IMR-90 (cell line): Measurements from ENCODE around the gene CDKAL1. TPM values are rescaled to one million over a fixed set of nuclear protein-coding genes. Genes with fewer than 3 reads are reported as not detected.

Experiments used
- ATAC-seq: fragments of 200-7000 bp; cut with Tn5 transposase; 2 replicates; pipeline ENCODE4 v1.9.1; 2020; ENCODE audit warnings: low read depth, mild to moderate bottlenecking, moderate library complexity
- BruUV-seq: library from RNA; stranded (reverse); fragments of 400-500 nt; replicated peaks from 2 replicates; lab custom pipeline; 2021; lab: Mats Ljungman, UMichigan
- CTCF ChIA-PET: fragments of 300-600 bp; formaldehyde crosslinking; extraction: SDS; loops from one replicate; lab custom pipeline; 2021; ENCODE audit warnings: antibody characterized with exemption; lab: Yijun Ruan, JAX
- POLR2A ChIA-PET: fragments of 300-600 bp; sonication (Branson Sonifier 250); formaldehyde crosslinking; loops from one replicate; lab custom pipeline; 2022; ENCODE audit warnings: antibody characterized with exemption; ENCODE audit not compliant: unreplicated experiment; lab: Charles Lee
- DNase-seq: peaks from one replicate; pipeline ENCODE4 v3.0.0; 2013
- H2AFZ ChIP-seq: replicated peaks from 2 replicates; pipeline ENCODE3; 2013; ENCODE audit warnings: low read length, mild to moderate bottlenecking; ENCODE audit not compliant: poor library complexity
- H2AK5ac ChIP-seq: 2 replicates; pipeline ENCODE4 v1.6.1; 2013; ENCODE audit warnings: low read depth, low read length, inconsistent platforms
- H2AK9ac ChIP-seq: replicated peaks from 2 replicates; pipeline ENCODE3; 2013; ENCODE audit warnings: mild to moderate bottlenecking, low read depth, low read length, moderate library complexity; ENCODE audit not compliant: poor library complexity
- H2BK120ac ChIP-seq: 2 replicates; pipeline ENCODE4 v1.6.1; 2013; ENCODE audit warnings: low read depth, low read length, inconsistent platforms
- H2BK15ac ChIP-seq: 3 replicates; pipeline ENCODE4 v1.6.1; 2013; ENCODE audit warnings: low read depth, low read length, inconsistent platforms
- H2BK20ac ChIP-seq: 2 replicates; pipeline ENCODE4 v1.6.1; 2013; ENCODE audit warnings: low read depth, mild to moderate bottlenecking, inconsistent platforms, low read length, moderate library complexity
- H2BK5ac ChIP-seq: 2 replicates; pipeline ENCODE4 v1.6.1; 2013; ENCODE audit warnings: mild to moderate bottlenecking, low read depth, low read length, inconsistent platforms; ENCODE audit not compliant: poor library complexity, severe bottlenecking
- H3K14ac ChIP-seq: replicated peaks from 2 replicates; pipeline ENCODE4 v1.6.1; 2013; ENCODE audit warnings: low read depth, low read length, inconsistent platforms
- H3K18ac ChIP-seq: 2 replicates; pipeline ENCODE4 v1.6.1; 2013; ENCODE audit warnings: low read depth, low read length, control low read depth
- H3K23ac ChIP-seq: 2 replicates; pipeline ENCODE4 v1.6.1; 2013; ENCODE audit warnings: low read depth, low read length, inconsistent platforms
- H3K27ac ChIP-seq: 2 replicates; pipeline ENCODE4 v1.5.1; 2013; ENCODE audit warnings: mild to moderate bottlenecking, control low read depth, low read length; ENCODE audit not compliant: insufficient read depth
- H3K27me3 ChIP-seq: 2 replicates; pipeline ENCODE4 v1.6.1; 2013; ENCODE audit warnings: low read length; ENCODE audit not compliant: control insufficient read depth, insufficient read depth
- H3K36me3 ChIP-seq: 2 replicates; pipeline ENCODE4 v1.6.1; 2013; ENCODE audit warnings: low read length, mixed read lengths; ENCODE audit not compliant: control insufficient read depth, insufficient read depth
- H3K4ac ChIP-seq: 2 replicates; pipeline ENCODE4 v1.6.1; 2013; ENCODE audit warnings: low read depth, low read length, inconsistent platforms
- H3K4me1 ChIP-seq: 2 replicates; pipeline ENCODE4 v1.6.1; 2013; ENCODE audit warnings: low read length, mixed read lengths; ENCODE audit not compliant: control insufficient read depth, insufficient read depth
- H3K4me2 ChIP-seq: 2 replicates; pipeline ENCODE4 v1.6.1; 2013; ENCODE audit warnings: low read depth, mild to moderate bottlenecking, control low read depth, low read length, moderate library complexity
- H3K4me3 ChIP-seq: 2 replicates; pipeline ENCODE4 v1.5.1; 2013; ENCODE audit warnings: low read depth, mild to moderate bottlenecking, control low read depth, low read length, moderate library complexity; ENCODE audit not compliant: insufficient read depth
- H3K56ac ChIP-seq: 2 replicates; pipeline ENCODE4 v1.6.1; 2013; ENCODE audit warnings: low read length, inconsistent platforms; ENCODE audit not compliant: insufficient read depth; ENCODE audit errors: extremely low read depth
- H3K79me1 ChIP-seq, 2 experiments: 2 replicates each; pipeline ENCODE4 v1.6.1; 2013; ENCODE audit warnings: low read length in 2 of 2, inconsistent platforms in 1 of 2, low read depth in 1 of 2
- H3K9ac ChIP-seq: 2 replicates; pipeline ENCODE4 v1.6.1; 2013; ENCODE audit warnings: low read depth, low read length, control low read depth
- H3K9me1 ChIP-seq: 2 replicates; pipeline ENCODE4 v1.6.1; 2013; ENCODE audit warnings: low read length, inconsistent platforms; ENCODE audit not compliant: insufficient read depth
- H3K9me3 ChIP-seq: 2 replicates; pipeline ENCODE4 v1.6.1; 2013; ENCODE audit warnings: low read length; ENCODE audit not compliant: control insufficient read depth, insufficient read depth
- H4K20me1 ChIP-seq: 2 replicates; pipeline ENCODE4 v1.6.1; 2013; ENCODE audit warnings: low read length, inconsistent platforms; ENCODE audit not compliant: insufficient read depth
- H4K5ac ChIP-seq: 2 replicates; pipeline ENCODE4 v1.6.1; 2013; ENCODE audit warnings: mild to moderate bottlenecking, low read depth, low read length, control low read depth
- H4K8ac ChIP-seq, 2 experiments: 2 replicates each; pipeline ENCODE4 v1.6.1; 2013; ENCODE audit warnings: low read depth in 2 of 2, low read length in 2 of 2, control low read depth in 1 of 2, inconsistent platforms in 1 of 2
- H4K91ac ChIP-seq: 2 replicates; pipeline ENCODE4 v1.6.1; 2013; ENCODE audit warnings: low read depth, low read length, inconsistent platforms; ENCODE audit not compliant: insufficient read depth
- CHD1 ChIP-seq: IDR thresholded peaks from 2 replicates; pipeline ENCODE4 v1.6.1; 2012; ENCODE audit warnings: low read depth, low read length, improper control_type of control experiment
- CTCF ChIP-seq: conservative IDR thresholded peaks from 2 replicates; pipeline ENCODE4 v1.5.1; 2012; ENCODE audit warnings: mild to moderate bottlenecking, low read depth, low read length, improper control_type of control experiment
- ELK1 ChIP-seq: fragments of 150-350 bp; IDR thresholded peaks from 2 replicates; pipeline ENCODE4 v1.6.1; 2016; ENCODE audit warnings: low read depth, mild to moderate bottlenecking, low read length, moderate library complexity, borderline replicate concordance
- FOS ChIP-seq: fragments of 150-350 bp; IDR thresholded peaks from 2 replicates; pipeline ENCODE4 v1.6.1; 2016; ENCODE audit warnings: low read depth, low read length
- MAFK ChIP-seq: IDR thresholded peaks from 2 replicates; pipeline ENCODE4 v1.6.1; 2012; ENCODE audit warnings: low read depth, low read length, improper control_type of control experiment
- MXI1 ChIP-seq: IDR thresholded peaks from 2 replicates; pipeline ENCODE4 v1.6.1; 2012; ENCODE audit warnings: low read depth, mild to moderate bottlenecking, low read length, moderate library complexity, borderline replicate concordance
- POLR2A ChIP-seq: IDR thresholded peaks from 2 replicates; pipeline ENCODE4 v1.6.1; 2012; ENCODE audit warnings: mild to moderate bottlenecking, low read depth, low read length
- RAD21 ChIP-seq: IDR thresholded peaks from 2 replicates; pipeline ENCODE4 v1.6.1; 2012; ENCODE audit warnings: low read length, improper control_type of control experiment
- RCOR1 ChIP-seq: IDR thresholded peaks from 2 replicates; pipeline ENCODE4 v1.6.1; 2012; ENCODE audit warnings: mild to moderate bottlenecking, low read length, improper control_type of control experiment; ENCODE audit not compliant: insufficient replicate concordance
- SMC3 ChIP-seq: fragments of 150-350 bp; IDR thresholded peaks from 2 replicates; pipeline ENCODE4 v1.6.1; 2016; ENCODE audit warnings: low read depth, mild to moderate bottlenecking, antibody characterized with exemption, low read length, moderate library complexity
- WGBS, 2 experiments: methylation state at CpG; one replicate each; pipeline versions ENCODE4 v1.1.5 to v1.1.7; 2013; ENCODE audit warnings: missing lambda C conversion rate in 2 of 2; ENCODE audit not compliant: insufficient read length in 1 of 2; ENCODE audit errors: extremely low coverage in 2 of 2; 5-methylcytosine and 5-hydroxymethylcytosine counted together
- dilution Hi-C: fragments of 300-500 bp; cut with HindIII; formaldehyde crosslinking; loops from one replicate; pipeline ENCODE4 v1.14.3; 2018; ENCODE audit warnings: low sequenced_read_pairs; ENCODE audit not compliant: unreplicated experiment
- in situ Hi-C: fragments of 300-500 bp; cut with MboI; formaldehyde crosslinking; loops from 3 replicates; pipeline ENCODE4 v1.14.3; 2019; ENCODE audit warnings: low sequenced_read_pairs, inconsistent platforms, mixed read lengths
- intact Hi-C: fragments of 100-400 bp; cut with micrococcal nuclease; formaldehyde crosslinking; loops from 2 replicates; pipeline ENCODE4 v1.10.0; 2022
- polyA plus RNA-seq, 3 experiments: library from polyadenylated mRNA; depleted of rRNA; stranded (reverse); fragments of >200 nt; gene quantifications; 2 replicates each; pipeline ENCODE4 v1.2.3, GENCODE V29; 2012; ENCODE audit warnings: low replicate concordance in 1 of 3
- total RNA-seq: library from RNA; depleted of rRNA; stranded (reverse); fragments of >200 nt; gene quantifications from 2 replicates; pipeline ENCODE4 v1.2.3, GENCODE V29; 2012

Gene CDKAL1
- total and polyA plus RNA-seq, 2 of the 4 experiments (the other 2 are of a cell fraction) = 3.7 to 13.1 TPM

GRCh38 chr6:20892365-20892764 is 358.1 kb downstream of the CDKAL1 start:
- dilution Hi-C loops = no loop called here
- no peak overlapping the region for H2AK9ac ChIP-seq
- no peak overlapping the region for H3K14ac ChIP-seq

More at GRCh38 chr6:20892365-20892764, 358.1 kb downstream of the CDKAL1 start:
- Histone ChIP-seq H2BK20ac (no peak overlapping the region), H2AK5ac (no peak overlapping the region), H3K9me3 (no peaks in the 10 kb centered on the region), H3K27ac (no peak overlapping the region), H2BK120ac (no peak overlapping the region), H3K9ac (no peak overlapping the region), H3K18ac (no peak overlapping the region), H3K79me1 (0 out of 4 replicates have a peak, but pooled peaks cover 0 to 4% of the 10 kb centered on the region in 2 experiments), H4K20me1 (no peaks in the 10 kb centered on the region), H3K4ac (no peak overlapping the region), H4K8ac (no peak overlapping the region), H3K56ac (no peak overlapping the region), H3K23ac (no peak overlapping the region), H3K4me3 (no peak overlapping the region), H3K4me1 (no peaks in the 10 kb centered on the region), H3K36me3 (no peaks in the 10 kb centered on the region), H3K4me2 (no peak overlapping the region), H3K27me3 (no peaks in the 10 kb centered on the region), H2BK5ac (no peak overlapping the region), H4K5ac (no peak overlapping the region), H2AFZ (no peak overlapping the region), H2BK15ac (no peak overlapping the region), H4K91ac (no peak overlapping the region), H3K9me1 (no peaks in the 10 kb centered on the region)
- TF ChIP-seq RAD21 (no peak), CTCF (no peak), FOS (no peak), CHD1 (no peak), ELK1 (no peak), RCOR1 (no peak), MXI1 (no peak), POLR2A (no peak), MAFK (no peak), SMC3 (no peak)
- BruUV-seq = no TSS peak
- intact Hi-C loops = no loop called here
- WGBS, 2 experiments = no CpG with 5 or more reads among the region's 2 CpGs
- ChIA-PET POLR2A (no interaction called here), CTCF (no interaction called here)
- in situ Hi-C loops = no loop called here
- no peak for DNase-seq
- ATAC-seq = no peak
